Immature natural killer cell (primary cell): ENCODE data around the gene RAD51B. TPM values are rescaled to one million over a fixed set of nuclear protein-coding genes. Genes with fewer than 3 reads are reported as not detected.
"Not testable (repeated sequence)": the region's sequence is repeated elsewhere in the genome, so short reads cannot be mapped to it uniquely, and the experiment has no call there.

Experiments
- DNase-seq, 3 donors: peaks; one replicate each; pipeline ENCODE4 v3.0.0; 2022; ENCODE audit warnings: mixed read lengths in 1 of 3
- H3K27ac Mint-ChIP-seq, 6 donors: one replicate each; pipeline ENCODE4 v1.8.0; 2020; ENCODE audit warnings: mixed read lengths in 6 of 6, mild to moderate bottlenecking in 5 of 6, inconsistent platforms in 4 of 6, moderate library complexity in 3 of 6
- H3K27me3 Mint-ChIP-seq, 3 donors: one replicate each; pipeline ENCODE4 v1.8.0; 2020 to 2021; ENCODE audit warnings: low read depth in 3 of 3, mild to moderate bottlenecking in 3 of 3, mixed read lengths in 3 of 3, moderate library complexity in 3 of 3, inconsistent platforms in 1 of 3
- H3K36me3 Mint-ChIP-seq, 3 donors: one replicate each; pipeline ENCODE4 v1.8.0; 2020; ENCODE audit warnings: mixed read lengths in 3 of 3, inconsistent platforms in 2 of 3, mild to moderate bottlenecking in 2 of 3
- H3K4me1 Mint-ChIP-seq, 2 donors: one replicate each; pipeline ENCODE4 v1.8.0; 2020; ENCODE audit warnings: inconsistent platforms in 2 of 2, mild to moderate bottlenecking in 2 of 2, mixed read lengths in 2 of 2, moderate library complexity in 1 of 2
- H3K4me3 Mint-ChIP-seq, 5 donors: one replicate each; pipeline ENCODE4 v1.8.0; 2020; ENCODE audit warnings: mild to moderate bottlenecking in 5 of 5, mixed read lengths in 5 of 5, inconsistent platforms in 3 of 5, moderate library complexity in 3 of 5
- H3K9me3 Mint-ChIP-seq, 6 donors: one replicate each; pipeline ENCODE4 v1.8.0; 2020; ENCODE audit warnings: mild to moderate bottlenecking in 6 of 6, mixed read lengths in 6 of 6, inconsistent platforms in 4 of 6, moderate library complexity in 3 of 6
- polyA plus RNA-seq, 3 donors: library from polyadenylated mRNA; unstranded; fragments of 300-500 nt; fragmentation: Illumina TruSeq; gene quantifications; one replicate each; pipeline ENCODE4 v1.2.3, GENCODE V29; 2021

The RAD51B gene
- polyA plus RNA-seq, 3 donors from 2014 or later = 17.6 to 20.8 (median 17.7) TPM

GRCh38 chr14:68210729-68211299 lies 391.2 kb downstream of the RAD51B start:
- H3K9me3 Mint-ChIP-seq = no peaks in the 10 kb centered on the region
- H3K36me3 Mint-ChIP-seq = no peaks in the 10 kb centered on the region
- H3K4me3 Mint-ChIP-seq = peak overlapping the region; percentile 85 to 94 (median 88)
- H3K4me1 Mint-ChIP-seq = peaks cover 77 to 84% of the 10 kb centered on the region in 2 donors
- peak; percentile 72 to 76 (median 74) for DNase-seq
- H3K27ac Mint-ChIP-seq = peak overlapping the region; percentile 93 to 99 (median 98)
- peaks cover 6% of the 10 kb centered on the region in 3 donors for H3K27me3 Mint-ChIP-seq

GRCh38 chr14:68211421-68211820 lies 391.8 kb downstream of the RAD51B start:
- no peak for DNase-seq
- Mint-ChIP-seq H3K27ac (peak overlapping the region; percentile 93 to 99 (median 98)), H3K4me1 (peaks cover 78 to 88% of the 10 kb centered on the region in 2 donors), H3K27me3 (peaks cover 5 to 6% (median 6%) of the 10 kb centered on the region in 3 donors), H3K9me3 (no peaks in the 10 kb centered on the region), H3K4me3 (peak overlapping the region in 4 of 5 donors; percentile 86 to 94 (median 89)), H3K36me3 (no peaks in the 10 kb centered on the region)

GRCh38 chr14:68211886-68212285 lies 392.3 kb downstream of the RAD51B start:
- H3K27ac Mint-ChIP-seq = peak overlapping the region; percentile 93 to 99 (median 98)
- H3K4me1 Mint-ChIP-seq = peaks cover 78 to 88% of the 10 kb centered on the region in 2 donors
- H3K27me3 Mint-ChIP-seq = peaks cover 5 to 6% (median 6%) of the 10 kb centered on the region in 3 donors
- H3K36me3 Mint-ChIP-seq = no peaks in the 10 kb centered on the region
- no peaks in the 10 kb centered on the region for H3K9me3 Mint-ChIP-seq
- no peak overlapping the region for H3K4me3 Mint-ChIP-seq
- DNase-seq = no peak

- Mint-ChIP-seq H3K27ac (peak overlapping the region; percentile 14 to 99 (median 89)), H3K4me3 (no peak overlapping the region)
These were observed 392.8 kb downstream of the RAD51B start for GRCh38 chr14:68212361-68212760.

GRCh38 chr14:68214431-68214830 lies 394.9 kb downstream of the RAD51B start:
- Mint-ChIP-seq H3K9me3 (no peaks in the 10 kb centered on the region), H3K4me1 (peaks cover 65 to 68% of the 10 kb centered on the region in 2 donors), H3K27ac (peak overlapping the region; percentile 58 to 85 (median 72)), H3K27me3 (peaks cover 2 to 6% (median 3%) of the 10 kb centered on the region in 3 donors), H3K36me3 (peaks cover 0 to 2% (median 0%) of the 10 kb centered on the region in 3 donors), H3K4me3 (peak overlapping the region; percentile 41 to 71 (median 60))
- DNase-seq = no peak

More at GRCh38 chr14:68212361-68212760, 392.8 kb downstream of the RAD51B start:
- no peaks in the 10 kb centered on the region for H3K9me3 Mint-ChIP-seq
- H3K4me1 Mint-ChIP-seq = peaks cover 78 to 85% of the 10 kb centered on the region in 2 donors
- H3K36me3 Mint-ChIP-seq = no peaks in the 10 kb centered on the region
- H3K27me3 Mint-ChIP-seq = peaks cover 5 to 6% (median 6%) of the 10 kb centered on the region in 3 donors
- no peak for DNase-seq

- Mint-ChIP-seq H3K4me1 (peaks cover 53 to 56% of the 10 kb centered on the region in 2 donors), H3K27me3 (peaks cover 0 to 2% (median 2%) of the 10 kb centered on the region in 3 donors), H3K4me3 (peak overlapping the region in 3 of 5 donors; percentile 41 to 71 (median 52)), H3K36me3 (peaks cover 0 to 3% (median 0%) of the 10 kb centered on the region in 3 donors), H3K9me3 (no peaks in the 10 kb centered on the region), H3K27ac (no peak overlapping the region)
- DNase-seq = no peak
These were observed 396.1 kb downstream of the RAD51B start for GRCh38 chr14:68215629-68216028.

GRCh38 chr14:68216079-68216478 lies 396.5 kb downstream of the RAD51B start:
- H3K27me3 Mint-ChIP-seq = peaks cover 0 to 2% (median 2%) of the 10 kb centered on the region in 3 donors
- peaks cover 0 to 3% (median 0%) of the 10 kb centered on the region in 3 donors for H3K36me3 Mint-ChIP-seq
- no peak overlapping the region for H3K27ac Mint-ChIP-seq
- no peak for DNase-seq
- peaks cover 48 to 51% of the 10 kb centered on the region in 2 donors for H3K4me1 Mint-ChIP-seq
- no peaks in the 10 kb centered on the region for H3K9me3 Mint-ChIP-seq
- H3K4me3 Mint-ChIP-seq = no peak overlapping the region

- Mint-ChIP-seq H3K27ac (no peak overlapping the region), H3K36me3 (peaks cover 0 to 3% (median 0%) of the 10 kb centered on the region in 3 donors), H3K27me3 (peaks cover 0 to 2% (median 2%) of the 10 kb centered on the region in 3 donors), H3K4me1 (peaks cover 40 to 42% of the 10 kb centered on the region in 2 donors), H3K4me3 (no peak overlapping the region), H3K9me3 (peaks cover 0 to 2% (median 0%) of the 10 kb centered on the region in 6 donors)
- DNase-seq = no peak
These were observed 397.4 kb downstream of the RAD51B start for GRCh38 chr14:68216957-68217356.

GRCh38 chr14:68217791-68218340 lies 398.3 kb downstream of the RAD51B start:
- Mint-ChIP-seq H3K36me3 (peaks cover 0 to 3% (median 0%) of the 10 kb centered on the region in 3 donors), H3K27ac (no peak overlapping the region), H3K27me3 (peaks cover 0 to 2% (median 2%) of the 10 kb centered on the region in 3 donors), H3K9me3 (peaks cover 0 to 2% (median 0%) of the 10 kb centered on the region in 6 donors), H3K4me1 (peaks cover 31 to 33% of the 10 kb centered on the region in 2 donors), H3K4me3 (no peak overlapping the region)
- DNase-seq = no peak

GRCh38 chr14:68219407-68219806 lies 399.8 kb downstream of the RAD51B start:
- Mint-ChIP-seq H3K36me3 (peaks cover 0 to 3% (median 0%) of the 10 kb centered on the region in 3 donors), H3K27ac (no peak overlapping the region), H3K4me3 (no peak overlapping the region), H3K9me3 (peaks cover 0 to 2% (median 0%) of the 10 kb centered on the region in 6 donors), H3K27me3 (no peaks in the 10 kb centered on the region), H3K4me1 (peaks cover 15 to 18% of the 10 kb centered on the region in 2 donors)
- no peak for DNase-seq

GRCh38 chr14:68221046-68221445 lies 401.5 kb downstream of the RAD51B start:
- H3K27ac Mint-ChIP-seq = not testable (repeated sequence)

GRCh38 chr14:68222154-68222553 lies 402.6 kb downstream of the RAD51B start:
- peaks cover 0 to 3% (median 0%) of the 10 kb centered on the region in 3 donors for H3K36me3 Mint-ChIP-seq
- no peak overlapping the region for H3K4me3 Mint-ChIP-seq
- no peaks in the 10 kb centered on the region for H3K27me3 Mint-ChIP-seq
- H3K4me1 Mint-ChIP-seq = no peaks in the 10 kb centered on the region
- H3K9me3 Mint-ChIP-seq = peaks cover 0 to 2% (median 0%) of the 10 kb centered on the region in 6 donors
- no peak for DNase-seq
- H3K27ac Mint-ChIP-seq = no peak overlapping the region

More at GRCh38 chr14:68221046-68221445, 401.5 kb downstream of the RAD51B start:
- not testable (repeated sequence) for H3K27me3 Mint-ChIP-seq, H3K36me3 Mint-ChIP-seq, DNase-seq, H3K4me1 Mint-ChIP-seq, H3K4me3 Mint-ChIP-seq, H3K9me3 Mint-ChIP-seq

- DNase-seq = no peak
- H3K36me3 Mint-ChIP-seq = peaks cover 0 to 3% (median 0%) of the 10 kb centered on the region in 3 donors
- no peak overlapping the region for H3K4me3 Mint-ChIP-seq
- H3K27me3 Mint-ChIP-seq = no peaks in the 10 kb centered on the region
- peaks cover 0 to 2% (median 0%) of the 10 kb centered on the region in 6 donors for H3K9me3 Mint-ChIP-seq
- no peak overlapping the region for H3K27ac Mint-ChIP-seq
- no peaks in the 10 kb centered on the region for H3K4me1 Mint-ChIP-seq
These were observed 403.1 kb downstream of the RAD51B start for GRCh38 chr14:68222726-68223125.

- Mint-ChIP-seq H3K36me3 (peaks cover 0 to 3% (median 0%) of the 10 kb centered on the region in 3 donors), H3K4me1 (no peaks in the 10 kb centered on the region), H3K9me3 (peaks cover 0 to 2% (median 0%) of the 10 kb centered on the region in 6 donors), H3K27me3 (no peaks in the 10 kb centered on the region), H3K4me3 (no peak overlapping the region), H3K27ac (no peak overlapping the region)
- no peak for DNase-seq
These were observed 404.1 kb downstream of the RAD51B start for GRCh38 chr14:68223631-68224030.
